ENCODE data around the gene PLEKHS1. TPM values are rescaled to one million over a fixed set of nuclear protein-coding genes. Genes with fewer than 3 reads are reported as not detected.

The PLEKHS1 gene
- total RNA-seq, 1 donor from 2014 or later: 7.0 TPM

- intact Hi-C loops (cut with DNase I): no loop called here
- no peak for DNase-seq
- peaks cover 4% of the 10 kb centered on the region for H3K36me3 ChIP-seq
- no peaks in the 10 kb centered on the region for H3K9me3 ChIP-seq
- no peak for ATAC-seq
- H3K27ac ChIP-seq: no peak overlapping the region
- peaks cover 10% of the 10 kb centered on the region for H3K4me1 ChIP-seq
- TF ChIP-seq CTCF (IDR thresholded peaks at IDR 0.05): no peak
- H3K27me3 ChIP-seq (ENCODE audit: low read depth): no peaks in the 10 kb centered on the region
- no peak overlapping the region for H3K4me3 ChIP-seq
Measured at GRCh38 chr10:113709221-113709838, 42.2 kb upstream of the PLEKHS1 start.

GRCh38 chr10:113711142-113711541 lies 40.3 kb upstream of the PLEKHS1 start:
- H3K36me3 ChIP-seq: peaks cover 11% of the 10 kb centered on the region
- TF ChIP-seq CTCF (IDR thresholded peaks at IDR 0.05): no peak
- peaks cover 10% of the 10 kb centered on the region for H3K4me1 ChIP-seq
- DNase-seq (no peak), ATAC-seq (no peak)
- intact Hi-C loops (cut with DNase I): no loop called here
- H3K27me3 ChIP-seq (ENCODE audit: low read depth): no peaks in the 10 kb centered on the region
- no peak overlapping the region for H3K27ac ChIP-seq
- H3K4me3 ChIP-seq: no peak overlapping the region
- no peaks in the 10 kb centered on the region for H3K9me3 ChIP-seq

GRCh38 chr10:113712024-113712423 lies 39.5 kb upstream of the PLEKHS1 start:
- no peak for DNase-seq
- H3K4me1 ChIP-seq: peaks cover 7% of the 10 kb centered on the region
- intact Hi-C loops (cut with DNase I): no loop called here
- H3K36me3 ChIP-seq: peaks cover 13% of the 10 kb centered on the region
- ATAC-seq: no peak
- H3K9me3 ChIP-seq: no peaks in the 10 kb centered on the region
- H3K27me3 ChIP-seq (ENCODE audit: low read depth): no peaks in the 10 kb centered on the region
- no peak for TF ChIP-seq CTCF (IDR thresholded peaks at IDR 0.05)
- H3K27ac ChIP-seq: no peak overlapping the region
- no peak overlapping the region for H3K4me3 ChIP-seq

GRCh38 chr10:113712755-113713639 lies 38.5 kb upstream of the PLEKHS1 start:
- no peak for TF ChIP-seq CTCF (IDR thresholded peaks at IDR 0.05)
- DNase-seq: no peak
- Histone ChIP-seq H3K4me3 (no peak overlapping the region), H3K36me3 (peaks cover 22% of the 10 kb centered on the region), H3K27ac (no peak overlapping the region), H3K4me1 (peaks cover 6% of the 10 kb centered on the region), H3K27me3 (ENCODE audit: low read depth) (no peaks in the 10 kb centered on the region), H3K9me3 (no peaks in the 10 kb centered on the region)
- no peak for ATAC-seq
- intact Hi-C loops (cut with DNase I): no loop called here

GRCh38 chr10:113713640-113713982 lies 37.9 kb upstream of the PLEKHS1 start:
- Histone ChIP-seq H3K9me3 (no peaks in the 10 kb centered on the region), H3K27ac (no peak overlapping the region), H3K27me3 (ENCODE audit: low read depth) (no peaks in the 10 kb centered on the region), H3K4me1 (peaks cover 6% of the 10 kb centered on the region), H3K36me3 (peaks cover 22% of the 10 kb centered on the region), H3K4me3 (no peak overlapping the region)
- no peak for ATAC-seq
- TF ChIP-seq CTCF (IDR thresholded peaks at IDR 0.05): no peak
- intact Hi-C loops (cut with DNase I): no loop called here
- no peak for DNase-seq
